Stimulated activated CD4-positive, alpha-beta T cell treated with anti-CD3 and anti-CD28 coated beads, Interleukin-12 subunit alpha, Interleukin-12 subunit beta, amount 100 ng/mL, for 24 hours (primary cell): ENCODE measurements around the gene ELK3.

Experiments used
- DNase-seq, 2 experiments: peaks; one replicate each; pipeline ENCODE4 v3.0.0-alpha.2; 2020; ENCODE audit warnings: low read depth in 2 of 2

Gene ELK3

DNA sequence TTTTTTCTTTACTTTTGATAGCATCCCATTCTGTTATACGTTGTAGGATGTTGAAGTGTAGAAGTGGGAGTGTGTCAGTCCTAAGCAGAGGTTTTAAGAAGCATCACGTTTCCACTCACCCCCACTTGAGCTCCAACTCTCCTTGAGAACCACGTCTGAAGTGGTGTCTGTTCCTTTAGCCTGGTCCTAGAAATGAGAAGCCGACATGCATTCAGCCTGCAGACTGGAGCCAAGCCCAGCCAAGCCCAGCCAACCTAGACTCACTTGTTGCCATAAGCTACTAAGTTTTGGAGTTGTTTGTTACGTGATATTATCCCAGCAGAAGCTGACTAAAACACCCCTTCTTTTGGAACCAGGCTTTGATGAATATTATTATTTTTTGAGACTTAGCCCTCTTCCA is 4.4 kb upstream of the ELK3 start:
- DNase-seq: no peak

DNA sequence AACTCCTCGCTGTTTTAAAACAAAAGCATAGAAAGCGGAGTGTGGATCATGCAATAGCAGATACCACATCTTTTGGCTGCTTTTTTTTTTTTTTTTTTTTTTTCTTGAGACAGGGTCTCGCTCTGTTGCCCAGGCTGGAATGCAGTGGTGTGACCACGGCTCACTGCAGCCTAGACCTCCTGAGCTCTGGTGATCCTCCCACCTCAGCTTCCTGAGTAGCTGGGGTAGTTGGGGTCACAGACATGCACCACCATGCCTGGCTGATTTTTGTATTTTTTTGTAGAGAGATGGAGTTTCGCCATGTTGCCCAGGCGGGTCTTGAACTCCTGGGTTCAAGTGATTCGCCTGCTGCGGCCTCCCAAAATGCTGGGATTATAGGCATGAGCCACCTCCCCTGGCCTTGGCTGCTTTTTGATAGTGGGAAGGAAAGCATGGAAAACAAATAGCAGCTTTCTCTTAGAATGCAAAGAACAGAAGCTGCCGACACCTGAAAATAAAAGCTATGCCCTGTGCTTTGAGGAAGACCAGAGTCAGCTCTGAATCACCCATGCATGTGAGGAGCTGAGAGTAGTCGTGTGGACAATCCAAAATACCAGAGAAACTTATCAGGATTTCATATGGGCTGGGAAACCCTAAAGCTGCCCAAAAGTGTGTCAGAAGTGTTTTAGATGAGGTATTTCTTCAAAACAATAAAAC is 3.6 kb upstream of the ELK3 start:
- DNase-seq: no peak

DNA sequence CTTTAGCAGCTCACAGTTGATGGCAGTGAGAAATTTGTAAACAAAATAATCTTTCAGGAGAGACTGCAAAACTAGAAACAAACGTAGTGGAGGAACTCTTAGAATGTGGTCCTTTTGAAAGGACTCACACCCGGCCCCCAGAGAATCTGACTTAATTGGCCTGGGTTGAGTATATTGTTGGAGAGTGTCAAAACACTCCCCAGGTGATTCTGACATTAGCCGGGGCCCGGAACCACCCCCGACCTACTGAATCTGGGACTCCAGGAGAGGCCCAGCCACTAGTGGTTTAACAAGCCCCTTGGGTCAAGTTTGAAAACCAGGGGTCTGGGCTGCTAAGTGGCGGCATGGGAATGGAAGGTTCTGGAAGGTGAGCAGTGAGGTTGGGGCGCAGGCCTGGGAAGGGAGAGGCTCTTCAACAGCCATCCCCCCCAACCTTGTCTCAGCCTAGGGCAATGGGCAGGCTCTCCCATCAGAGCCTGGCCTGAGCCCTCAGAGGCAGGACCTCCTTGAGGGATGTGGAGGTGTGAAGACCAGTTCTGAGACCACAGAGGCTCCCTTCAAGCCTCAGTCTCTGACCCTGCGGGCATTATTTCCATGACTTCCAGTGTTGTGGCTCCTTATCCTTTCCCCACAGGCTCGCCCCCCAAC is 1.1 kb upstream of the ELK3 start:
- no peak for DNase-seq

DNA sequence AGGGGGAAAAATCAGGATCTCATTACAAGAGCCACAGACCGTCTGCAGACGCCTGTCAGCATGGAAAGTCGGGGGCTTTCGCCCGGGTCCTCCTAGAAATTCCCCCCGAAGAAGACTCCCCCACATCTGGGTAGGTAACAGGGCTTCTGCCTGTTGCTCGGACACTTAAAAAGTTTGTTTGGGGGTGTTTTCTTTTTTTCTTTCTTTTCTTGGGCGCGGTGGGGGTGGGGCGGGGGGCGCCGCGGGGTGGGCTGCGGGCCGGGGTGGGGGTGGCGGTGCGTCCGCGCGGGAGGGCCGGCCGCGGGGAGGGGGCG is 358 bp downstream of the ELK3 start:
- DNase-seq: no peak

DNA sequence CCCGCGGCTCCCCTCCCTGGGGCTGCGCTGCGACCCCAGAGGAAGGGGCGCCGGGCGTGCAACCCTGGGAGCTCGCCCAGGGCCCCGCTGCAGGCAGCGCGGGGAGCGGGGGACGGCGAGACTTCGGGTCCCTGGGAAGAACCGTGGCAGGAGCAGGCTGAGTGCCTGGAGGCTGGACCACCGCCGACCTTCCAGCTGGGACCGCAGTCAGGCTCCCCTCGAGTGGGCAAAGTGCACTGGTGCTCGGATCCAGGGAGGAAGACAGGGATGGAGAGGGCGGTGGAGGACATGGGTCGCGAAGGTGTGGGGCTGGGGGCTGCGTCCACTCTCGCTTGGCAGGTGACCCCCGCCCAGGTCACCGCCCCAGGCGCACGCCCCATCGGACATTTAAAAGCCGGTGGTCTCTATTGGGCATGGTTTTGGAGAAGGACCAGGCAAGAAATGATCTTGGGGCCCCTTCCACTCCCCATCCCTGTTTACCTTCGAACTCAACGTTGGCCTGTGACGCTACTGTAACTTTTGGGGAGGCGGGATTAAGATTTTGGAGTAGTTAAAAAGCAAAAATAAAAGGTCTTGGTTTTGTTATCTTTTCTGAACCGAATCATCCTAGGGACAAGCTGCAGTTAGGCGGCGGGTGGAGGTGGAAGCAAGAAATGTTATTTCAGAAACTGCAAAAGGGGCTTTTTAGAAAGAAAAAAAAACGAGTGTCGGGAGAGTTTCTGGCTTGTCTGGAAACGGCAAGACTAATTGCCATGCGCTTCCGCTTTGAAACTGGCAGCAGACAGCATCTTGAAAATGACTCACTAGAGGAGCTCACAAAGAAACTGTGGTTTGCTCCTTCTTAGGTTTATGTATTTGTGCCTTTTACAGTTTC is 1.0 kb downstream of the ELK3 start:
- peak; percentile 54 to 57 for DNase-seq

DNA sequence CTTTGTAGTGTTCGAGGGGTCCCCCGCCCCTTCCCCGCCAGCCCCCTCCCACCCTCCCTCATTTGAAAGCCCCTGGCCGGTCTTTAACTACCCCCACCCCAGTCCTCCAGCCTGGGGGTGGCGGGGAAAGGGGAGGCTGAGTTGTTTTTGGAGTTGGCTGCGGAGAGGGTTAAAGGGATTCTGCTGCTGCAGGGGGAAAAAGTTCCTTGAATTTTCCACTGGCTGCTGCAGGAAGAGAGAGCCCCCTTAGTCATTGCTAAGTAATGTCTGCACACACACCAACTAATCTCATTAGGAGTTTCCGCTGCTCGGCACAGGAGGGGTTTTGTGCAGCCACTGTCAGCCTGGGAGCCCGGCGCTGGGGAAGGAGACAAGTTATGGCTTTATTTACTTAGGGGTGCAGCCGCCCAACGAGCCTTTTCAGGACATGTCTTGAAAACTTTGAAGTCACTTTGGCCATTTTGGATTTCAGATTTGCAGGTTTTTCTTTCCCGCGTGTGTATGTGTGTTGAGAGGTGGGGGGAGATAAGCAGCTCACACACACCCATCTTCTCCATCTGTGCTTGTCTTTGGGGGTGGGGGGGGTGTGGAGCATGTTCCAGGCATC is 1.8 kb downstream of the ELK3 start:
- peak; percentile 50 to 52 for DNase-seq

DNA sequence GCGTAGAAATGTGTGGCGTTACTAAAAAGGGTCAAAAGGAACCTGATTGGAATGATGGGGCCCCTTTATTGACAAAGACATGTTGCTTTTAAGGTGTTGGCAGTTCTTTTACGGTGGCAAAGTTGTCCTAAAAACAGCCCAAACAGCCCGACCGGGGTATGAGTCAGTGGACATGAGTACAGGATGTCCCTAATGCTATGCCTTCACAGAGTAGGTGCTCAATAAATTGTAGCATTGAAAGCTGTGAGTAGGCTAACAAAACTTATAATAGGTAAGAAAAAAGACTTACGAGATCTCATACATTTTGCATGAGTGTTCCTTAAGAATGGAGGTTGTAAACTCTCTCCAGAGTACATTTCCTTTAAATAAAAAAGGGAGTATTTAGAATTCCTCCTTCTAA is 2.6 kb downstream of the ELK3 start:
- no peak for DNase-seq

DNA sequence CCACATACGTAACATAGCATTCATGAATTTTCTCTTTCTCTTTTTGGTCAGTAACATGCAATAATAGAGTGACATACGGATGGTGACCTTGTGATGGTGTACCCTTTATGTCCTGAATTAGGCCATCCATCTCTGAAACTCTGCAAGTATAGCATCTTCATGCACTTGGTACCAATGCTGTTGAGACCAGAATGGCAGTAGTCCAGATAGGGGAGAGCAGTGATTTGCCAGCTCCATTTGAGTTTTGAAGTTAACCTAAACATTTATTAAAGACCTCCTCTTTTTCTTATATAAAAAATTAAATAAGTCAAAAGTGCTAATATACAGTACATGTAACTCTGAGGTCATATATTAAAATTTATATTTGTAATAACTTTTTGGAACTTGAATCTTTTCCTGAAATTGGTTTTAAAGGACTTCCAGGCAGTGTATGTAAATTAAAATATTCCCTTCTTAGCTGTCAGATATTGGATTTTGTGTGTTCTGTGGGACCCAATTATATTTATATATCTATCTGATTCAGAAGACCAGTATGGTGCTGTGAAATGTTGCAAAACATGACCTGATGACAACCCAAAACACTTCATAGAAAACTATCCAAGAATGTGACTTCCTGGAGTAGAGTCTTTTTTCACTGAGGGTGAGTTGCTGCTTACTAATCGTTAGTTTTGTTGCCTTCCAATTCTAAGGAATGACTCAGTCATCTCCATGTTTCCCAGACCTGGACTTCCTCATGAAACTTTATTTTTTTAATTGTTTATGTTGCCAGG is 3.5 kb downstream of the ELK3 start:
- DNase-seq: no peak

DNA sequence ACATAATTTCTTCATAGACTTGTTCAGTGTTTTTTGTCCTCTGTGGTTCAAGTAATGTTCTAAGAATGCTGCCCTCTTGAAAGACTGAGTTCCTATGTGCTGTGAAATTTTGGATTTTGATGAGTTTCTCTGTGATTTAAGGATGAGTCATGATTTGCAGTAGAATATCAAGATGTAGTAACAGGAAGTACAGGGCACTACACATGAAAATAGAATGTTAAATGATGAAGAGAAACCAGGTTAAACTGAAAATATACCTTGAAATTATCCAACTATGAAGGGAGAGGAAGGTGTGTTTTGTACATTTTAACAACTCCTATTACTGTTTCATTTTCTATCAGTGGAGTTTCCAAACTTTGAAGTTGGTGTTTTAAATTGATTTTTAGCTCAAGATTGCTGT is 4.8 kb downstream of the ELK3 start:
- DNase-seq: no peak

DNA sequence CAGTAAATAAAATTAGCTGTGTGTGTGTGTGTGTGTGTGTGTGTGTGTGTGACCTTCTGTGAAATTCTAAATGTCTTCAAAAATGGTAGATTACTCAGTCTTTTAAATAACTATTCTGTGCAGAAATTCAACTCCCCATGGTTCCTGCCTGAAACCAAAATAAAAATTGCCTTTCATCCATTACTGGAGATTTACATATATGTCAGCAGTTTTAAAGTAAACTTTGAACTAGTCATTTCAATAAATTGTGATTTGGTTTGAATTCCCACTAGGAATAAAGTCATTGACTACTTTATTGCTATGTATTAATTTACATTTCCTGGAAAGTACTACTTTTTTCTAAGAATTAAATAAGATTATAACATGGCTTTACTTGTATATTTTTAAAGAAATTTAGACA is 5.3 kb downstream of the ELK3 start:
- DNase-seq: no peak

DNA sequence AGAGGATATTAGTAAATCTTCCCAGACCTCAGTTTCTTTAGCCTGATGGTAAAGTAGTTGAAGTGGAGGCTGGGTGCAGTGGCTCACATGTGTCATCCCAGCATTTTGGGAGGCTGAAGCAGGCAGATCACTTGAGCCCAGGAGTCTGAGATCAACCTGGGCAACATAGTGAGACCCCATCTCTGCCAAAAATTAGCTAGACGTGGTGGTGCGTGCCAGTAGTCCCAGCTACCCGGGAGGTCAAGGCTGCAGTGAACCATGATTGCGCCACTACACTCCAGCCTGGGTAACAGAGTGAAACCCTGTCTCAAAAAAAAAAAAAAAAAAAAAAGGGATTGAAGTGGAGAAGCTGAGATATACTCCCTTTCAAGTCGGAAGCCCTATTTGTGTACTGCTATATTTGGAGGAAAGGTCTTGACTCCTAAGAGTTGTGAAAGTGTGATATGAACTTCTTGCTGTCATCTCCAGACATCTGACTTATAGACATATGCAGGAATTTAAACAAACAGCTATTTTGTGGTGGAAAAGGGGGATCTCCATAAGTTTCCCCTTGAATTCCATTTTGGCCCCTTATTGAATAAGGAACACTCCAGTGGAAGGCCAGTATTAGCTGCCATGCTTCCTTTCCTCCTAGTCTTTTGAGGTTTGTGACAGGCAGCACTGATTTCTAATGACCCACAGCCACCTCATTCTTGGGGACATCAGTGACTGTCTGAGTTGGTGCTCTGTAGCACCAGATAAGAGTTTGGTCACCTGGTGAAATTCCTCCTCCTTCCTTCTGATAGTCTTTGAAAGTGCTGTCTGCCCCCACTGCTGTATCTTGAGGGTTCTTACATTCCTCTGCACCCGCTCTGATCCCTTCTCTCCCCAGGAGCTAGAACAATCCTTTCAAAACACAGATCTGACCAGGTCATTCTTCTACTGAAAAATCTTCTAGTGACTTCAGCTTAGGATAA is 7.4 kb downstream of the ELK3 start:
- DNase-seq: no peak

DNA sequence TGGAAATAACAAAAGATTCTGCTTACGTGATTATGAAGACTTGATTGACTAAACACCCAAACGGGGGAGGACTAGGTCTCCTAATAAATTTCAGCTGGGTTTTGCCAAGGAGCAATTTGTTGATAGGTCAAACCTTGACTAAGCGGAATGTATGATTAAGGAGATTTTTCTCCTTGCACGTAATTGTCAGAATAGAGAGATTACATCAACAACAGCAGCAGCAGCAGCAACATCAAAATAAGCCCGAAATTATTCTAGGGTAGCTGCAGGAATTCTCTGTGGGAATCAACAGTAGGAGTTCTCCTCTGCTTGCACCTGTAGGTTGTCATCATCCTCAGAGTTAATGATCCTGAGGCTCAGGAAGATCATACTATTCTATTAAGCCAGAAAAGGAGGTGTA is 10.2 kb downstream of the ELK3 start:
- no peak for DNase-seq

DNA sequence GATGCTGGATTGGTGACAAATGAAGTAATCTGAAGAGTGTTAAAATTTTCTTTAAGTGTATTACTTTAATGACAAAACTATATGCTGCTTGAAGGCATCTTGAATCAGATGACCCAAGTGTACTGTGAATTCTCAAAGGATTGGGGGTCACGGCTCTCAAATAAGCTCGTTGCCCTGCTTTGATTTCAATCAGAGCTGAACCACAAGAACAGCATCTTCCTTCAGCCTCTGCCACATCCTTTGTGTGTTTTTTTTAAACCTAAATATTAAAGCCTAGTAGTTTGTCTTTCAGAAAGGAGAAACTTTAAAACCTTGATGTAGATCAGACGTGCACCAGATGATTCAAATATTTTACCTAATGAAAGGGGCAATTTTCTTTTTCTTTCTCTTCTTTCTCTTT is 11.7 kb downstream of the ELK3 start:
- no peak for DNase-seq

DNA sequence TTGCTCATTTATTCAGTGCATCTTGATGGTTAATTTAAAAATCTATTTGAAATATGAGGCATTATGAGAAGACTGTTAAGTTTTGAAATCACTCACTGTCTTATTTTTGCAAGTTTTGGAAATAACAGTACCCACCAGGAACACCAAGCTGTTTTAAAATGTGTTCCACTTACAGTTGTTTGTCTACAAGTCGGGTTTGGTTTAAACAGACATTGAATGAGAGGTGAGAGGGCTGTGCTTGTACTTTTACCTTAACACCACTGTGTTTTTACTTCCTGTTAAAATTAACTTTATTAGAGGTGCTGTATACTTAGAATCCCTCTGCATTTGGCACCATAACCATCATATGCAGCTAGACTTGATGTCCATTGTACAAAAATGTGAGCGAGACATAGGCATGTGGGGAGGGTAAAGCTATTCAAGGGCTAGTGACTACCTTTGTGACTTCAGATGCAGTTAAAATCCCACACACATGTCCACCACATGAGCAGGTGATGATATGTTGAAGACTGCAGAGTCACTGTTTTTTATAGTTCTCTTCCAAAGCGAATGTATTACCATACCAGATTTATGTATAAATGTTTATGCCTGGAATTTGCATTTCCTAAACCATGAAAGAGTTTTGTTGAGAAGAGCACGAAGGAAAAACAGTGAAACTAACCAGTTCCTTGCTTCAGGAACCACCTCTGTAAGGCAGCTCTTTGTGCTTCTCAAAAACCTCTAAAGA is 12.9 kb downstream of the ELK3 start:
- DNase-seq: no peak

DNA sequence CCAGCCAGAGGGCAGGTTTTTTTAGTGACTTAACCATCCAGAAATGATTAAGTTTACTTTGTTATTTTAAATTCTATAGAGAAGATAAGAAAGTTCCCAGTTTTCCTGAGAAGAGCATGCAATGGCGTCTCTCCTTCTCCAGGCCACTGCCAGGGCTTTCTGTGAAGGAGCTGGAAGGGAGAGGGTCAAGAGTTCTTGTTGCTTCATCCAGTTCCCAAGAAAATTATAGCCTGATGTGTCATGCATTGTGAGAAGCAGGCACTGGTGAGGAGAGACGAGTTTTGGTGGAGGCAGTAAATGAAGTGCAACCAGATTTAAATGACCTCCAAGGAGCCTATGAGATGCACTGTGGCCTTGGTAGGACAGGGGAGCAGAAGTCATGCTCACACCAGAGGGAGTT is 14.2 kb downstream of the ELK3 start:
- no peak for DNase-seq

DNA sequence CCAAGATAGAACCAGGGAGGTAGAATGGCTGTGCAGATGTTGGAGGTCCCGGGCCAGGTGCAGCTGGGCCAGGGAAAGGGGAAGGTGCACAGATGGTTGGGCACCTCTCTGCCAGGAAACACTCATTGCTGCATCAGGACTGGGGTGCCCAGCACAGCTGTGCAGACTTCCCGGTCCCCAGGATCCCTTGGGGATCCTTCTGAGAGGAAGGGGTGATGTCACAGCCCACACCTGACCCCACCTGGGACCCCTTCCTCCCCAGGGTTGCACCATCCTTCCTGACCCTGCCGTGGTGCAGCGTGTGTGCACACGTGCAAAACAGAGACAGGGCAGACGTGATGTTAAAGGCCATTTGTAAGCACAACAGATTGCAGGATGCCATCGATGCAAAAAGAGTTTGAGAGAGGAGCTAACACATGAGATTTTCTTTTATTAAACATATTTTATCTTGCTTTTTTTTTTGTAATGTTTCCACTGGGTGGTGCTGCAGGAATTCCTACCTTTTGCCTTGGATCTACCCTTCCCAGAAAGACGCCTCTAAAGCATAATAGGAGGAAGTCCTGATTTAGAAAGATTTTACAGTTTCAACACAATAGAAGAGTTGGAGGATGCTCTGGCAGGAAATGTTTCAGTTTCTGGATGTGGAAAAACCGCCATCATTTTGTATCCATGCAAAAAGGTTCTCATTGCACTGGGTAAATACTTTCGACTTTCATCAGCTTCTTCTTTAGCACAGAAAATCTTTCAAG is 14.8 kb downstream of the ELK3 start:
- DNase-seq: no peak

DNA sequence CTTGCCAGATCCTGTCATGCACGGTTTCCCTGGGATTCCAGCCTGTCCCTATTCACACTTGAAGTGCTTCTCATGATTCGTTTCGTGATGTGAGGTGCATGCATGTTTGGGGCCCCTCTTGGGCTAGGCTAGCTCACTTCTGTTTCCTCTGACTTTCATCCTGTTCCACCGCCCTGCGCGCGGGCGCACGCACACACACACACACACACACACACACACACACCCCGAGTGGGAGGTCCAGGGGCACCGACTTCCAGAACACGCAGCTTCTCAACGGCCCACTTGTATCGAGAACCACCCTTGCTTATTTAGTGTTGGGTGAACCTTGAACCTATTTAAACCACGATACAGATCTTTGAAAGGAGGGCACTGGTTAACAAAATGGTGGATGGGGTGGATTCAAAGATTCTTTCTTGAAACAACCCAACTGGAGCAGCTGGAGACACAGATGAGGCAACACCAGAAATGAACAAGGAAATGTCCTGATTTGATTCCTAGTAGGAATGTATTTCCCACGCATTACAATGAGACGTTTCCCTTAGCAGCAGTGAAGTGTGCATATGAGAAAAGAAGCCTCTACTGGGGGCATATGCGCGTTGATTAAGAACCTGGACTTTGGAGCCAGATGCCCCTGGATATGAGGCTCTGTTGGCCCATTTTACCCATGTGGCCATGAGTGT is 16.3 kb downstream of the ELK3 start:
- peak; percentile 22 to 34 for DNase-seq

DNA sequence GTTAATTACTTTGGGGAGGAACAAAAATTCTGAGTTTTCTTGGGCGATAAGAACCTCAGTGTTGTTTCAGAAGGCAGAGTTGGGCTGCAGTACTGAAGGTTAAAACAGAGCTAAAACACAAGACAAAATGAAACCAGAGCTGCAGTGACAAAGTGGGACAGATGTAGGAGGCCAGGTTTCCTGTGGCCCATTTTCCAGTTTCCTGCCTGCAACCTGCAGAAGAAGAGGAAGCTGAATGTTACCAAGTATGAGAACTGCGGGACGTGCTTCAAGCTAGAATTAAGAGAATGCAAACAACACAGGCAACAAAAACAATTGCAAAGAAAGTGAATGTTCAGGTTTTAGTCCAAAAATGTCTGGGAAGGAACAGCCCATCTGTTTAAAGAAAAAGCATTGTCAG is 17.8 kb downstream of the ELK3 start:
- no peak for DNase-seq
